Osteocyte (in vitro differentiated cells): ENCODE results near the gene TRIM38. TPM values are rescaled to one million over a fixed set of nuclear protein-coding genes. Genes with fewer than 3 reads are reported as not detected.

Source experiments
- DNase-seq: peaks from one replicate; pipeline ENCODE4 v3.0.0; 2021; ENCODE audit warnings: mixed read lengths; ENCODE audit not compliant: unreplicated experiment; ENCODE audit errors: extremely low spot score
- H3K27ac Mint-ChIP-seq: one replicate; pipeline ENCODE4 v1.8.0; 2021; ENCODE audit warnings: mild to moderate bottlenecking, mixed read lengths; ENCODE audit not compliant: unreplicated experiment
- H3K27me3 Mint-ChIP-seq: one replicate; pipeline ENCODE4 v1.8.0; 2021; ENCODE audit warnings: mixed read lengths; ENCODE audit not compliant: unreplicated experiment
- H3K36me3 Mint-ChIP-seq: one replicate; pipeline ENCODE4 v1.8.0; 2021; ENCODE audit warnings: mixed read lengths; ENCODE audit not compliant: unreplicated experiment
- H3K4me1 Mint-ChIP-seq: one replicate; pipeline ENCODE4 v1.8.0; 2021; ENCODE audit warnings: mixed read lengths; ENCODE audit not compliant: unreplicated experiment
- H3K4me3 Mint-ChIP-seq: one replicate; pipeline ENCODE4 v1.8.0; 2021; ENCODE audit warnings: mild to moderate bottlenecking, moderate library complexity, mixed read lengths; ENCODE audit not compliant: unreplicated experiment
- H3K9me3 Mint-ChIP-seq: one replicate; pipeline ENCODE4 v1.8.0; 2021; ENCODE audit warnings: mixed read lengths; ENCODE audit not compliant: unreplicated experiment
- total RNA-seq: library from RNA; stranded (reverse); gene quantifications from 2 replicates; pipeline ENCODE4 v1.2.1, GENCODE V29; 2021
- TF ChIP-seq, protein P1 (sequence below): fragments of 200-600 bp; sonication (generic); IDR thresholded peaks from 2 replicates; pipeline ENCODE4 v1.5.0; 2021; ENCODE audit warnings: antibody characterized with exemption, mild to moderate bottlenecking, moderate library complexity

The TRIM38 gene
- total RNA-seq, 1 donor from 2014 or later = 8.4 TPM

DNA sequence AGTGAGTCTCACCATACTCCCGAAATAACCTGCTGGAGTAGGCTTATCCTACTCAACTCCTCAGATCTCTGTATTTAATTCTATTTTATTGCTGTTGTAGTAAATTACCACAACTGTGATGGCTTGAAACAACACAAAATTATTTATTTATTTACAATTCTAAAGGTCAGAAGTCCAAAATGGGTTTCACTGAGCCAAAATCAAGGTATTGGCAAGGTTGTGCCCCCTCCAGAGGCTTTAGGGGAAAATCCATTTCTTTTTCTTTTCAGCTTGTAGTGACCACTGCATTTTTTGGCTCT lies 31.2 kb upstream of the TRIM38 start:
- no peaks in the 10 kb centered on the region for H3K36me3 Mint-ChIP-seq
- H3K27ac Mint-ChIP-seq = no peak overlapping the region
- H3K27me3 Mint-ChIP-seq = peaks cover 14% of the 10 kb centered on the region
- no peaks in the 10 kb centered on the region for H3K4me1 Mint-ChIP-seq
- no peak for DNase-seq
- no peaks in the 10 kb centered on the region for H3K9me3 Mint-ChIP-seq
- no peak overlapping the region for H3K4me3 Mint-ChIP-seq
- TF ChIP-seq, protein P1, sequence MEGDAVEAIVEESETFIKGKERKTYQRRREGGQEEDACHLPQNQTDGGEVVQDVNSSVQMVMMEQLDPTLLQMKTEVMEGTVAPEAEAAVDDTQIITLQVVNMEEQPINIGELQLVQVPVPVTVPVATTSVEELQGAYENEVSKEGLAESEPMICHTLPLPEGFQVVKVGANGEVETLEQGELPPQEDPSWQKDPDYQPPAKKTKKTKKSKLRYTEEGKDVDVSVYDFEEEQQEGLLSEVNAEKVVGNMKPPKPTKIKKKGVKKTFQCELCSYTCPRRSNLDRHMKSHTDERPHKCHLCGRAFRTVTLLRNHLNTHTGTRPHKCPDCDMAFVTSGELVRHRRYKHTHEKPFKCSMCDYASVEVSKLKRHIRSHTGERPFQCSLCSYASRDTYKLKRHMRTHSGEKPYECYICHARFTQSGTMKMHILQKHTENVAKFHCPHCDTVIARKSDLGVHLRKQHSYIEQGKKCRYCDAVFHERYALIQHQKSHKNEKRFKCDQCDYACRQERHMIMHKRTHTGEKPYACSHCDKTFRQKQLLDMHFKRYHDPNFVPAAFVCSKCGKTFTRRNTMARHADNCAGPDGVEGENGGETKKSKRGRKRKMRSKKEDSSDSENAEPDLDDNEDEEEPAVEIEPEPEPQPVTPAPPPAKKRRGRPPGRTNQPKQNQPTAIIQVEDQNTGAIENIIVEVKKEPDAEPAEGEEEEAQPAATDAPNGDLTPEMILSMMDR = no peak

DNA sequence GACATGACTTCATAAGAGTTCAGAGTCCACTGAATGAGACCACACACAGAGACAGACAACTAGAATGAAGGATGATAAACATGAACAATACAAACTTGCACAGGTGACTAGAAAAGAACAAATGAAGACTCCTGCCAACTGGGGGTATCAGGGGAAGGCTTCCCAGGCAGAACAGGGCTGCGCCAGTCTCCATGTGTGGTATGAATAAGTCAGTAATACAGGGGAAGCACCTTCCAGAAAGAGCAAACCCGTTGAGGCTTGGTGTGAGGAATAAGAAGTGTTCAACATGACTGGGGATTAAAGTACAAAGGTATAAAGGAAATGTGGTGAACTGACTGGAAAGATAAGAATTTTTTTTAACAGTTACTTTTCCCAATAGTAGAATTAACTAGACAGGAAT lies 28.4 kb upstream of the TRIM38 start:
- Mint-ChIP-seq H3K9me3 (no peaks in the 10 kb centered on the region), H3K27me3 (peaks cover 14% of the 10 kb centered on the region), H3K4me3 (no peak overlapping the region), H3K27ac (no peak overlapping the region), H3K4me1 (no peaks in the 10 kb centered on the region), H3K36me3 (no peaks in the 10 kb centered on the region)
- TF ChIP-seq, protein P1 = no peak
- DNase-seq = no peak

DNA sequence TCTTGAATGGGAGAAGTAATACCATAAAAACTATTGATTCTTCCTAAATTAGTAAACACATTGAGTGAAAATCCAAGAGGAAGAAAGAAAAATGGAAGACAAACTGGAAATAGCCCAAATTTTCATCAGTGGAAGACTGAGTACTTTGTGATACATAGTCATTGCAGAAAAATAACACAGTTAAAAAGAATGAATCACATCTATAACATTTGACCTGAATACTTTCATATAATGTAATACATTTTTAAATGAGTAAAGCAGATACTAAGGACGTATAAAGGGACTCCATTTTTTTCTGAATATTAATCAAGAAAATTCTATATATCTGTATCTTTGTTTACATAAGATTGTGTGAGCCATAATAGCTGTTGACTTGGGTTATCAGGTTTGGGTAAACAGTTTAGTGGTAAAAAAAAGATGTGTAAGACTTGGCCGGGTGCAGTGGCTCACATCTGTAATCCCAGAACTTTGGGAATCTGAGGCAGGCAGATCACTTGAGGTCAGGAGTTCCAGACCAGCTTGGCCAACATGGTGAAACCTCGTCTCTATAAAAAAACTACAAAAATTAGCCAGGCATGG lies 27.8 kb upstream of the TRIM38 start:
- Mint-ChIP-seq H3K4me3 (no peak overlapping the region), H3K36me3 (no peaks in the 10 kb centered on the region), H3K9me3 (no peaks in the 10 kb centered on the region), H3K4me1 (no peaks in the 10 kb centered on the region), H3K27me3 (peaks cover 14% of the 10 kb centered on the region), H3K27ac (no peak overlapping the region)
- TF ChIP-seq, protein P1 = no peak
- no peak for DNase-seq

DNA sequence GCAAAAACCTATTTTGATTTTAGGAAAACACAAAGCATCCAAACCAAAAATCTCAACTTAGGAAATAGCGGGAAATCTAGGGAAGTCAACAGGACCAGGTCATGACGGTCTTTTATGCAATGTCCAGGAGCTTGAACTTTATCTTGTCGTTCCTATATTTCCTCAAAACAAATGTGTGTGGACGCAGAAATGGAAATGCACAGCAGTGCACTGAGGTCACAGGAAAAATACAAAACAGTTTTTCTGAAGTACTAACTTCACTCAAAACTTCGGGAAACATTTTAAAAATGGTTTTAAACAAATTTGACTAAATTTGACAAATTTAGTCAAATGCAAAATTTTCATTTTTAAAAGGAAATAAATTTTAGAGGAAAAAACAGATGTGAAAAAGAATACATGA lies 26.6 kb upstream of the TRIM38 start:
- TF ChIP-seq, protein P1 = no peak
- no peak overlapping the region for H3K4me3 Mint-ChIP-seq
- H3K27me3 Mint-ChIP-seq = peaks cover 14% of the 10 kb centered on the region
- no peaks in the 10 kb centered on the region for H3K4me1 Mint-ChIP-seq
- H3K27ac Mint-ChIP-seq = no peak overlapping the region
- no peaks in the 10 kb centered on the region for H3K9me3 Mint-ChIP-seq
- no peaks in the 10 kb centered on the region for H3K36me3 Mint-ChIP-seq
- DNase-seq = no peak

DNA sequence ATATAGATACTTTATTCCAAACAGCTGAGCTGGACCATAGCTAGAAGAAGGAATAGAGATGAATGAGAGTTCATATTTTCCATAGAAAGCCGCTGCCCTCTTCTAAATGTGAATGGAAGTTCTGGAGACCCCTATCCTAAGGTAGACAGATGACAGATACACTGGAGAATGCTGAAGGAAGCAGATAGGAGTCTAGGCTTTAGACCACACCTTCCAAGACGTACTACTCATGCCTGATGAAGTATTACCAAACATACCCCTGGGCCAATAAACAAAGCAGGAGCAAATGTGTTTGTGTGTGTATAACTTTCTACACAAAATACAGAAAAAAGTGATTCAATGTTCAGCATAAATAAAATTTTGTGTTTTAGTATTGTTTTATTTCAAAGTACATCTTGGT lies 23.0 kb upstream of the TRIM38 start:
- H3K4me3 Mint-ChIP-seq = no peak overlapping the region
- H3K27me3 Mint-ChIP-seq = peaks cover 16% of the 10 kb centered on the region
- no peak for DNase-seq
- H3K9me3 Mint-ChIP-seq = no peaks in the 10 kb centered on the region
- H3K36me3 Mint-ChIP-seq = no peaks in the 10 kb centered on the region
- H3K4me1 Mint-ChIP-seq = no peaks in the 10 kb centered on the region
- TF ChIP-seq, protein P1 = no peak
- H3K27ac Mint-ChIP-seq = no peak overlapping the region
